Measurements from ENCODE around the gene TRIM46. TPM values are rescaled to one million over a fixed set of nuclear protein-coding genes. Genes with fewer than 3 reads are reported as not detected.

TRIM46 gene
- total RNA-seq = 6.5 and 7.7 TPM in 2 replicates

GRCh38 chr1:155173478-155174323, at the start of gene TRIM46:
Gene TRIM46 (plus strand): TSS chr1:155173849. CDS start chr1:155173967, 118 bp downstream.
- DNase-seq (ENCODE audit: low read depth) = peak; percentile 12
- TF ChIP-seq, protein P1, sequence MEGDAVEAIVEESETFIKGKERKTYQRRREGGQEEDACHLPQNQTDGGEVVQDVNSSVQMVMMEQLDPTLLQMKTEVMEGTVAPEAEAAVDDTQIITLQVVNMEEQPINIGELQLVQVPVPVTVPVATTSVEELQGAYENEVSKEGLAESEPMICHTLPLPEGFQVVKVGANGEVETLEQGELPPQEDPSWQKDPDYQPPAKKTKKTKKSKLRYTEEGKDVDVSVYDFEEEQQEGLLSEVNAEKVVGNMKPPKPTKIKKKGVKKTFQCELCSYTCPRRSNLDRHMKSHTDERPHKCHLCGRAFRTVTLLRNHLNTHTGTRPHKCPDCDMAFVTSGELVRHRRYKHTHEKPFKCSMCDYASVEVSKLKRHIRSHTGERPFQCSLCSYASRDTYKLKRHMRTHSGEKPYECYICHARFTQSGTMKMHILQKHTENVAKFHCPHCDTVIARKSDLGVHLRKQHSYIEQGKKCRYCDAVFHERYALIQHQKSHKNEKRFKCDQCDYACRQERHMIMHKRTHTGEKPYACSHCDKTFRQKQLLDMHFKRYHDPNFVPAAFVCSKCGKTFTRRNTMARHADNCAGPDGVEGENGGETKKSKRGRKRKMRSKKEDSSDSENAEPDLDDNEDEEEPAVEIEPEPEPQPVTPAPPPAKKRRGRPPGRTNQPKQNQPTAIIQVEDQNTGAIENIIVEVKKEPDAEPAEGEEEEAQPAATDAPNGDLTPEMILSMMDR (IDR thresholded peaks at IDR 0.05; ENCODE audit: insufficient read depth, low read depth, low read length) = no peak
- peak within 1 kb of the TSS; percentile 98 for H3K4me3 ChIP-seq (ENCODE audit: low read depth, low read length)

DNA sequence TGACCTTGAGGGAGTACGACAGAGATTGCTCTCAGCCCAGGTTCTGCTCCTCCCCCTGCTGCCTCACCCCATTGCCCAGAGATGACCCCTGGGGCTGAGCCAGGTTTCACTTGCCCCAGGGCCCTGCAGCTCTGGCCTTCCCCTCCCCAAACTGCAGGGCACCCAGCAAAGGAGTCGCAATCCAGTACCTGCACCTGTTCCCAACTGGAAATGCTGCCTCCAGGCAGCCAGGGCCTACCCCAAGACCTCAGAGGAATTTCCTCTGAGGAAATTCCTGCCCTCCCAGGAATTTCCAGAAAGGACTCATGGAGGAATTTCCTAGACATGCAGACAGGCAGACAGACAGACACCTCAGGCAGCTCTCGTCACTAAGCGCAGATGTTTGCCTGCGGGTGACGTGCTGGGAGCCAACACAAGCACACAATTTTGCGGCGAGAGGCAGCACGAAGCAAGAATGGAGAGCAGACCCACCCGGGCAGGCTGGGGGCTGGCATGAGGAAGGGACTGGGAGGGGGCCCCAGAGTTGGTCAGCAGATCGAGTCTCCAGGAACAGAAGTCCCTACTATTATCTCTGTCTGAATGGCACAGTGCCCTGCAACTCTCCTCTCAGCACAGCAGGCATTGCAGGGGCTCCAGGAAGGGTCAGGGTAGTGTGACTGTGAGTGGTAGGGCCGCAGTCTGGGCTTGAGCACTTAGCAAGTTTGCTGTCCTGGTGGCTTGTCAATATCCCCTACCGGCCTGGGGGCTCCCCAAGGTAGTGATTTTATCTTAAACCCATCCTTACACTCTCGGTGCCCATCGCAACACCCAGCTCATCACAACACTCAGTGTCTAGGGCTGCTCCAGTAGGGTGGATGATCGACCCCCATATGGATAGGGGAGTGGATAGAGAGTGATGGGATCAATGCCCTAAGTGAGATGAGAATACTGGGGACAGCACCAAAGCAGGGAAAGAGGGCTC, 48.9 kb upstream of the TRIM46 start:
- TF ChIP-seq, protein P1 (IDR thresholded peaks at IDR 0.05; ENCODE audit: insufficient read depth, low read depth, low read length) = no peak
- DNase-seq (ENCODE audit: low read depth) = no peak
- no peak overlapping the region for H3K4me3 ChIP-seq (ENCODE audit: low read depth, low read length)

DNA sequence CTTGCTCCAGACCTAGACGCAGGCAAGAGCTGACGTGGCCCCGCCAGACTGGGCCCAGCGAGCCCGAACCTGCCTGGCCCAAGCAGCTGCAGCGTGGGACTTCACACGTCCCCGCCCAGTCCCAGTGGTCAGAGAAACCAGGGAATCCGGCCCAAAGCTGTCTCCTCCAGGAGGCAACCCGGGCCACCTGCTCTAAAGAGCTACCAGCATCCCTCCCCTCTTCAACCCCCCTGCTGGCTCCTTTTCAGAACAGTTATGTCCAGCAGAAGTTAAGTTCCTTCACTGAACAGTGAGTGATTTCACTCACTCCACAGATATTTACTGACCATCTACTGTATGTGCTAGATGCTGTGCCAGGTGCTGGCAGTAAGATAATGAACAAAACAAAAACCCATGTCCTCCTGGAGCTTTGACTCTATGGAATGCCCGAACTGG, 48.1 kb upstream of the TRIM46 start:
- no peak overlapping the region for H3K4me3 ChIP-seq (ENCODE audit: low read depth, low read length)
- DNase-seq (ENCODE audit: low read depth) = no peak
- TF ChIP-seq, protein P1 (IDR thresholded peaks at IDR 0.05; ENCODE audit: insufficient read depth, low read depth, low read length) = no peak

DNA sequence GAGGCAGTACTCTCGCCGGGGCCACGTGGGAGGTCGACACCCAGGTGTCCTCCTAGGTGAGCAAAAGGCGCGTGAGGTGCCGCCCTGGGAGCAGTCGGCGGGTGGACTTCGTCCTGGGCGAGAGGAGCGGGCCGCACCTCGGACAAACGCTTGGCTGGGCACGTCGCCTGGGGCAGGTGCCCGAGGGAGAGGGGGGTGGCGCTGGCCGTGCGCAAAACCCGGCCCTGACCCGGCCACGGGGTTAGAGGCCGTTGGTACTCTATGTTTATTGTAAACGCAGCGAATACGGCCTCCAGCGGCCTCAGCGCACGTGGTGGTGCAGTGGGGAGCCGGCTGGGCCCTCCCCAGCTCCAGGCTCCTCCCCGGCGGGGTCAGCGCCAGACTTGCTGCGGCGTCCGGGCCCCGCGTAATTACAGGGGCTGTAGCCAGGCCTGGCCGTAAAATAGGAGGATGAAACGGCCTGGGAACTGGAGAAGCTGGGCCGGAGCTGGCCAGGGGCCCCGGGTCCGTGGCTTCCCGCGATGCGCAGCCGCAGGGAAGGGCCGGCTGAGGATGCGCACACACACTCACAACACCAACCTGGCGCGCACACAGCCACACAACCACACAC, 47.6 kb upstream of the TRIM46 start:
- TF ChIP-seq, protein P1 (IDR thresholded peaks at IDR 0.05; ENCODE audit: insufficient read depth, low read depth, low read length) = no peak
- peak; percentile 33 for DNase-seq (ENCODE audit: low read depth)
- peak overlapping the region; percentile 60 for H3K4me3 ChIP-seq (ENCODE audit: low read depth, low read length)

DNA sequence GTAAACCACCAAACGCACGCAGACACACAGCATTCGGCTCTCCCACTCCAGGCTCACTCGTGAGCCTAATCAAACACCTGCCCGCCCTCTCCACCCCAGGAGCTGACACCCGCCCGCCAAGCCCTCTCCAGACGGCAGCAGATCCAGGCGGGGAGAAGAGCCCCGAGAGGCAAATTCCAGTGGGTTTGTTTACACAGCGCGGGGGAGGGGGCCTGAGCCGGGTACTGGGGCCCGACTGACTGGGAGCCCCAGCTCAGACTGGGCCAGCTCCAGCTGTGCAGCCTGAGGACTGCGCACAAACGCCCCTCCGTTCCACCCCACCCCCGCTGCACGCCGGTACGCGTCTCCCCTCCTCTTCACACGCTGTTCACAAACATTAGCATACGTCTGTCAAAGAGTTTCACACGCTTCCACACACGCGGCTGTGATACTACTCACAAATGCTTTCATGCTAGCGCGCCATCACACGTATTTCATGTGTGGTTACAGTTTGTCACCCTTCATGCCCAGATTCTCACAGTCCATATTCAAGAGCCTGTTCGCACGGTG, 47.0 kb upstream of the TRIM46 start:
- peak; percentile 28 for DNase-seq (ENCODE audit: low read depth)
- H3K4me3 ChIP-seq (ENCODE audit: low read depth, low read length) = peak overlapping the region; percentile 60
- TF ChIP-seq, protein P1 (IDR thresholded peaks at IDR 0.05; ENCODE audit: insufficient read depth, low read depth, low read length) = no peak

All from fibroblast of villous mesenchyme (primary cell).